PC-3 (cell line): Measurements from ENCODE around the gene GDF2.

ENCODE experiments used
- CTCF ChIP-seq: fragments of 300-600 bp; sonication (generic); conservative IDR thresholded peaks from 2 replicates; pipeline ENCODE4 v1.5.1; 2017; ENCODE audit warnings: antibody characterized with exemption, low read depth, mild to moderate bottlenecking, low read length
- EZH2 ChIP-seq: fragments of 300-600 bp; sonication (generic); IDR thresholded peaks from one replicate; pipeline ENCODE4 v1.6.1; 2017; ENCODE audit warnings: antibody characterized with exemption, mild to moderate bottlenecking, low read length; ENCODE audit not compliant: unreplicated experiment
- EZH2phosphoT487 ChIP-seq: fragments of 300-600 bp; sonication (generic); IDR thresholded peaks from 2 replicates; pipeline ENCODE4 v1.6.1; 2018; ENCODE audit warnings: mild to moderate bottlenecking, antibody characterized with exemption, low read length, borderline replicate concordance

- TF ChIP-seq CTCF (no peak), EZH2 (no peak), EZH2phosphoT487 (no peak)
Observed at GRCh38 chr10:47318706-47319105, 3.5 kb upstream of the GDF2 start.
